Panc1 (cell line): ENCODE measurements around the gene PKM. TPM values are rescaled to one million over a fixed set of nuclear protein-coding genes. Genes with fewer than 3 reads are reported as not detected.

Experiments
- ATAC-seq: fragments of 200-7000 bp; cut with Tn5 transposase; 2 replicates; pipeline ENCODE4 v1.9.1; 2020; ENCODE audit warnings: mild to moderate bottlenecking, moderate library complexity
- BruUV-seq: library from RNA; stranded (reverse); fragments of 400-500 nt; replicated peaks from 2 replicates; lab custom pipeline; 2021; lab: Mats Ljungman, UMichigan
- CTCF ChIA-PET: fragments of 300-600 bp; sonication (Branson Sonifier 250); formaldehyde crosslinking; loops from one replicate; lab custom pipeline; 2022; ENCODE audit warnings: antibody characterized with exemption; lab: Charles Lee
- POLR2A ChIA-PET: fragments of 300-600 bp; sonication (Branson Sonifier 250); formaldehyde crosslinking; loops from one replicate; lab custom pipeline; 2022; ENCODE audit warnings: antibody characterized with exemption; lab: Charles Lee
- DNase-seq: peaks from one replicate; pipeline ENCODE4 v3.0.0-alpha.2; 2010; ENCODE audit warnings: low read depth, low spot score
- H3K27ac ChIP-seq: 2 replicates; pipeline ENCODE4 v1.5.1; 2011; ENCODE audit warnings: mild to moderate bottlenecking, low read length, inconsistent platforms
- H3K27me3 ChIP-seq: fragments of 200-500 bp; sonication (Bioruptor generic); 2 replicates; pipeline ENCODE4 v1.6.0; 2014; ENCODE audit warnings: low read length, inconsistent platforms; ENCODE audit not compliant: control insufficient read depth, insufficient read depth
- H3K36me3 ChIP-seq: fragments of 200-500 bp; sonication (Bioruptor generic); 2 replicates; pipeline ENCODE4 v1.5.1; 2014; ENCODE audit warnings: inconsistent platforms, mild to moderate bottlenecking, low read length, moderate library complexity; ENCODE audit not compliant: control insufficient read depth, insufficient read depth
- H3K4me1 ChIP-seq: 2 replicates; pipeline ENCODE4 v1.5.1; 2011; ENCODE audit warnings: inconsistent platforms, mild to moderate bottlenecking, low read length, moderate library complexity; ENCODE audit not compliant: control insufficient read depth, insufficient read depth
- H3K4me3 ChIP-seq, 2 experiments: 2 replicates each; pipeline ENCODE4 v1.5.1; 2011 to 2012; ENCODE audit warnings: low read depth in 2 of 2, low read length in 2 of 2, mild to moderate bottlenecking in 2 of 2, inconsistent platforms in 1 of 2, moderate library complexity in 1 of 2
- H3K9me3 ChIP-seq: fragments of 200-500 bp; sonication (Bioruptor generic); 2 replicates; pipeline ENCODE4 v1.5.1; 2014; ENCODE audit warnings: low read depth, mild to moderate bottlenecking, inconsistent platforms, low read length, moderate library complexity; ENCODE audit not compliant: control insufficient read depth, insufficient read depth
- CTCF ChIP-seq: fragments of 450-650 bp; IDR thresholded peaks from 2 replicates; pipeline ENCODE4 v1.5.1; 2017; ENCODE audit warnings: mild to moderate bottlenecking
- POLR2AphosphoS5 ChIP-seq: IDR thresholded peaks from 2 replicates; pipeline ENCODE4 v1.6.1; 2012; ENCODE audit warnings: mild to moderate bottlenecking, low read depth, low read length, moderate library complexity
- REST ChIP-seq, 2 experiments: IDR thresholded peaks; 2 replicates each; pipeline ENCODE4 v1.6.1; 2011 to 2012; ENCODE audit warnings: low read depth in 2 of 2, control low read depth in 1 of 2, low read length in 1 of 2, mild to moderate bottlenecking in 1 of 2, moderate library complexity in 1 of 2; ENCODE audit not compliant: insufficient read depth in 1 of 2
- SIN3A ChIP-seq: IDR thresholded peaks from 2 replicates; pipeline ENCODE4 v1.6.1; 2012; ENCODE audit warnings: low read depth, mild to moderate bottlenecking, low read length, moderate library complexity, borderline replicate concordance; ENCODE audit not compliant: insufficient read depth
- TCF7L2 ChIP-seq: IDR thresholded peaks from 2 replicates; pipeline ENCODE4 v1.6.1; 2011; ENCODE audit warnings: mild to moderate bottlenecking, low read depth, low read length, inconsistent platforms
- in situ Hi-C: cut with HindIII; loops from 2 replicates; pipeline ENCODE4 v1.10.0; 2016; ENCODE audit warnings: low sequenced_read_pairs, low pct_unique_long_range_greater_than_20kb
- intact Hi-C: fragments of 100-400 bp; cut with micrococcal nuclease; formaldehyde crosslinking; loops from one replicate; pipeline ENCODE4 v1.10.0; 2022; ENCODE audit not compliant: unreplicated experiment
- total RNA-seq: library from RNA; stranded (reverse); gene quantifications from one replicate; pipeline ENCODE4 v1.2.1, GENCODE V29; 2021; ENCODE audit not compliant: unreplicated experiment

Gene PKM
- total RNA-seq, 1 experiment from 2014 or later, result 1,590 TPM

DNA sequence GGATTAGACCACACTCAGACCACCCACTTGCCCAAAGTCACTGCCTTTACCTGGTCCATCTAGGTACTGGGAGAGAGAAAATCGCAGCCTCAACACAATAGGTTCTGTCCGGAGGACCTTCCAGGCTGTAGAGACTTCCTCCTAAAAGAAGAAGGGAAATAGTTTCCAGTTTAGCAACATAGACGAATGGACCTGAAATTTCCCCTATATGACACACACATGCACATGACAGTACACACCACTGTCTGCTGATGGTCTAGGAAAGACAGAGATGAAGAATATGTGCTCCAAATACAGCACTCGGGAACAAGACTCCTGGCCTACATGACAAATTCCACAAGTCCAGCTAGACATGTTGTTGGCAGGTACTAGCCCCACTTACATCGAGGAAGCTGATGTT lies 34.0 kb upstream of the PKM start:
- ChIA-PET CTCF (no interaction called here), POLR2A (interaction anchor here (0.6 kb wide), 1 partner anchor 208 kb away, joined by 3 read pairs; no protein-coding TSS in a partner anchor)
- in situ Hi-C loops (no loop called here), intact Hi-C loops (no loop called here)
- H3K4me1 ChIP-seq, result no peaks in the 10 kb centered on the region
- ATAC-seq (no peak), DNase-seq (no peak)
- H3K4me3 ChIP-seq, result no peak overlapping the region
- H3K36me3 ChIP-seq, result peaks cover 40% of the 10 kb centered on the region
- H3K27me3 ChIP-seq, result no peaks in the 10 kb centered on the region
- no peak overlapping the region for H3K27ac ChIP-seq
- TF ChIP-seq POLR2AphosphoS5, result no peak
- TF ChIP-seq REST (IDR thresholded peaks at IDR 0.05; ENCODE audit: insufficient read depth in 1 of 2, low read depth in 2 of 2, low read length in 1 of 2), result no peak
- no peak for TF ChIP-seq SIN3A
- no peak for TF ChIP-seq CTCF
- no peaks in the 10 kb centered on the region for H3K9me3 ChIP-seq
- BruUV-seq, result no TSS peak

DNA sequence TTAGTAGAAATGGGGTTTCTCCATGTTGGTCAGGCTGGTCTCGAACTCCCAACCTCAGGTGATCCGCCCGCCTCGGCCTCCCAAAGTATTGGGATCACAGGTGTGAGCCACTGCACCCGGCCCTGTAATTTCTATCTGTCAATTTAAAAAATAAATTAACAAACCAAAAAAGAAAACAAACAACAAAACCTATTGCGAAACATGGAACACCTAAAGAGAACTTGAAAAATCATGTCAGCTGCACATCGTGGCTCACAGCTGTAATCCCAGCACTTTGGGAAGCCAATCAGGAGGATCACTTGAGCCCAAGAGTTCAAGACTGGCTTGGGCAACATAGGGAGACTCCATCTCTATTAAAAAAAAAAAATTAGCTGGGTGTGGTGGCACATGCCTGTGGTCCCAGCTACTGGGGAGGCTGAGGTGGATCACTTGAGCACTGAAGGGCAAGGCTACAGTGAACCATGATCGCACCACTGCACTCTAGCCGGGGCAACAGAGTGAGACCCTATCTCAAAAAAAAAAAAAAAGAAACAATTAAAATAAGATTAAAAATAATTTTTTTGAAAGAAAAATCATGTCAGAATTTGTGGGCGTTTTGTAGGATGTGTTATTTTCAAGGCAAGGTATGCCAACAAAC lies 21.8 kb upstream of the PKM start:
- Histone ChIP-seq H3K36me3 (peaks cover 40% of the 10 kb centered on the region), H3K27me3 (no peaks in the 10 kb centered on the region), H3K27ac (no peak overlapping the region), H3K9me3 (no peaks in the 10 kb centered on the region), H3K4me1 (no peaks in the 10 kb centered on the region), H3K4me3 (no peak overlapping the region)
- TF ChIP-seq POLR2AphosphoS5 (no peak), TCF7L2 (no peak), SIN3A (no peak), REST (IDR thresholded peaks at IDR 0.05; ENCODE audit: insufficient read depth in 1 of 2, low read depth in 2 of 2, low read length in 1 of 2) (no peak), CTCF (no peak)
- in situ Hi-C loops (no loop called here), intact Hi-C loops (no loop called here)
- DNase-seq (no peak), ATAC-seq (no peak)
- ChIA-PET POLR2A (no interaction called here), CTCF (interaction anchor here (0.7 kb wide), 1 partner anchor 467 kb away, joined by 3 read pairs; no protein-coding TSS in a partner anchor)
- BruUV-seq, result no TSS peak
